H1 (cell line): ENCODE data around the gene USP54. TPM values are rescaled to one million over a fixed set of nuclear protein-coding genes. Genes with fewer than 3 reads are reported as not detected.

ENCODE experiments used
- CTCF ChIA-PET: fragments of 300-600 bp; sonication (Branson Sonifier 250); formaldehyde crosslinking; loops from one replicate; lab custom pipeline; 2021; ENCODE audit not compliant: partially characterized antibody; lab: Charles Lee
- POLR2A ChIA-PET: fragments of 300-600 bp; sonication (Branson Sonifier 250); formaldehyde crosslinking; loops from one replicate; lab custom pipeline; 2021; ENCODE audit warnings: inconsistent platforms; ENCODE audit not compliant: partially characterized antibody; lab: Charles Lee
- DNase-seq, 2 experiments: peaks; one replicate each; pipeline versions ENCODE4 v3.0.0 to v3.0.0-alpha.2; 2010 to 2022; ENCODE audit warnings: low spot score in 2 of 2, low read depth in 1 of 2, mixed read lengths in 1 of 2
- FAIRE-seq: peaks from 2 replicates; lab custom pipeline; 2011; peaks lifted over from hg19 to GRCh38; lab: Jason Lieb, UNC
- H2AFZ ChIP-seq: 2 replicates; pipeline ENCODE4 v1.8.1; 2012; ENCODE audit warnings: low read length, inconsistent platforms
- H2AK5ac ChIP-seq: 2 replicates; pipeline ENCODE4 v1.6.1; 2013; ENCODE audit warnings: low read depth, low read length
- H2BK120ac ChIP-seq: replicated peaks from 2 replicates; pipeline ENCODE3; 2013; ENCODE audit warnings: low read depth, low read length, inconsistent platforms
- H2BK12ac ChIP-seq: 2 replicates; pipeline ENCODE4 v1.6.1; 2013; ENCODE audit warnings: low read depth, low read length
- H2BK15ac ChIP-seq: 2 replicates; pipeline ENCODE4 v1.6.1; 2013; ENCODE audit warnings: low read length
- H2BK20ac ChIP-seq: 2 replicates; pipeline ENCODE4 v1.6.1; 2013; ENCODE audit warnings: low read length
- H2BK5ac ChIP-seq: 2 replicates; pipeline ENCODE4 v1.6.1; 2013; ENCODE audit warnings: low read depth, low read length
- H3K14ac ChIP-seq: 2 replicates; pipeline ENCODE4 v1.6.1; 2013; ENCODE audit warnings: inconsistent platforms; ENCODE audit not compliant: insufficient read length
- H3K18ac ChIP-seq: 2 replicates; pipeline ENCODE4 v1.6.1; 2013; ENCODE audit warnings: low read length; ENCODE audit errors: extremely low read depth
- H3K23ac ChIP-seq: 2 replicates; pipeline ENCODE4 v1.6.1; 2013; ENCODE audit warnings: inconsistent platforms; ENCODE audit not compliant: insufficient read length
- H3K23me2 ChIP-seq: 2 replicates; pipeline ENCODE4 v1.6.1; 2013; ENCODE audit warnings: low read depth, low read length
- H3K27ac ChIP-seq: 2 replicates; pipeline ENCODE4 v1.6.1; 2011; ENCODE audit warnings: low read depth, low read length, inconsistent platforms
- H3K27me3 ChIP-seq, 4 experiments: replicated peaks in 1 of 4; 1 replicate in 1 of 4; 2 replicates in 3 of 4; pipeline versions ENCODE4 v1.6.1 to v1.8.1; 2011 to 2013; ENCODE audit warnings: low read length in 3 of 4, mild to moderate bottlenecking in 3 of 4, inconsistent platforms in 2 of 4, mixed read lengths in 2 of 4, moderate library complexity in 1 of 4; ENCODE audit not compliant: control insufficient read depth in 3 of 4, insufficient read depth in 3 of 4; ENCODE audit errors: extremely low read depth in 1 of 4
- H3K36me3 ChIP-seq, 4 experiments: 2 replicates each; pipeline versions ENCODE4 v1.6.1 to v1.8.1; 2011 to 2013; ENCODE audit warnings: mild to moderate bottlenecking in 4 of 4, low read length in 3 of 4, moderate library complexity in 2 of 4, control low read depth in 1 of 4, inconsistent platforms in 1 of 4; ENCODE audit not compliant: insufficient read depth in 4 of 4, control insufficient read depth in 2 of 4
- H3K4ac ChIP-seq: replicated peaks from 2 replicates; pipeline ENCODE3; 2013; ENCODE audit warnings: low read length, low read depth, mixed read lengths, inconsistent platforms; ENCODE audit not compliant: insufficient read length
- H3K4me1 ChIP-seq, 4 experiments: replicated peaks in 1 of 4; 1 replicate in 1 of 4; 2 replicates in 3 of 4; pipeline versions ENCODE4 v1.6.1 to v1.8.1; 2011 to 2013; ENCODE audit warnings: low read length in 3 of 4, inconsistent platforms in 2 of 4, mixed read lengths in 1 of 4; ENCODE audit not compliant: insufficient read depth in 4 of 4, control insufficient read depth in 3 of 4
- H3K4me2 ChIP-seq, 2 experiments: 2 replicates each; pipeline versions ENCODE4 v1.6.1 to v1.8.1; 2011 to 2013; ENCODE audit warnings: low read depth in 2 of 2, low read length in 2 of 2, control low read depth in 1 of 2, inconsistent platforms in 1 of 2, mild to moderate bottlenecking in 1 of 2; ENCODE audit not compliant: insufficient read depth in 1 of 2
- H3K4me3 ChIP-seq, 4 experiments: fragments of 200-600, 300-600 bp in 1 of 4; sonication (generic), shearing (Covaris generic), sonication (Bioruptor Twin) in 1 of 4; 2 replicates each; pipeline versions ENCODE4 v1.5.1 to v1.8.1; 2011 to 2016; ENCODE audit warnings: low read length in 4 of 4, low read depth in 3 of 4, control low read depth in 2 of 4, inconsistent platforms in 2 of 4, mild to moderate bottlenecking in 2 of 4, mixed read lengths in 1 of 4, moderate library complexity in 1 of 4; ENCODE audit not compliant: insufficient read depth in 2 of 4; ENCODE audit errors: extremely low read depth in 1 of 4
- H3K56ac ChIP-seq: replicated peaks from 2 replicates; pipeline ENCODE3; 2013; ENCODE audit warnings: low read depth, mild to moderate bottlenecking, mixed read lengths, low read length, inconsistent platforms; ENCODE audit not compliant: insufficient read length
- H3K79me1 ChIP-seq: 2 replicates; pipeline ENCODE4 v1.6.1; 2013; ENCODE audit warnings: low read depth, low read length, control low read depth
- H3K79me2 ChIP-seq, 2 experiments: 2 replicates each; pipeline versions ENCODE4 v1.6.1 to v1.8.1; 2012 to 2013; ENCODE audit warnings: low read length in 2 of 2, mild to moderate bottlenecking in 2 of 2, inconsistent platforms in 1 of 2; ENCODE audit not compliant: insufficient read depth in 2 of 2, control insufficient read depth in 1 of 2
- H3K9ac ChIP-seq, 4 experiments: replicated peaks in 1 of 4; 1 replicate in 1 of 4; 2 replicates in 3 of 4; pipeline versions ENCODE4 v1.6.1 to v1.8.1; 2011 to 2013; ENCODE audit warnings: low read depth in 3 of 4, low read length in 3 of 4, control low read depth in 2 of 4, mild to moderate bottlenecking in 2 of 4, moderate library complexity in 2 of 4, inconsistent platforms in 1 of 4; ENCODE audit errors: extremely low read depth in 1 of 4
- H3K9me3 ChIP-seq, 2 experiments: 2 replicates each; pipeline versions ENCODE4 v1.6.1 to v1.8.1; 2012 to 2013; ENCODE audit warnings: mild to moderate bottlenecking in 2 of 2, moderate library complexity in 2 of 2, control low read depth in 1 of 2, inconsistent platforms in 1 of 2, low read depth in 1 of 2, low read length in 1 of 2, mixed read lengths in 1 of 2; ENCODE audit not compliant: insufficient read depth in 2 of 2
- H4K20me1 ChIP-seq, 2 experiments: replicated peaks in 1 of 2; 2 replicates each; pipeline versions ENCODE3 to v1.8.1; 2011 to 2013; ENCODE audit warnings: inconsistent platforms in 2 of 2, low read length in 2 of 2, mild to moderate bottlenecking in 1 of 2; ENCODE audit not compliant: insufficient read depth in 2 of 2, control insufficient read depth in 1 of 2
- H4K5ac ChIP-seq: 2 replicates; pipeline ENCODE4 v1.6.1; 2013; ENCODE audit warnings: low read length, low read depth, mixed read lengths, inconsistent platforms; ENCODE audit not compliant: insufficient read length
- H4K8ac ChIP-seq: 2 replicates; pipeline ENCODE4 v1.8.0; 2013; ENCODE audit warnings: mild to moderate bottlenecking, moderate library complexity, low read length, inconsistent platforms; ENCODE audit not compliant: insufficient read depth; ENCODE audit errors: extremely low read depth
- H4K91ac ChIP-seq: replicated peaks from 2 replicates; pipeline ENCODE3; 2013; ENCODE audit warnings: low read length, mixed read lengths, inconsistent platforms; ENCODE audit not compliant: insufficient read length
- BACH1 ChIP-seq: IDR thresholded peaks from 2 replicates; pipeline ENCODE4 v1.6.1; 2012; ENCODE audit warnings: low read length, improper control_type of control experiment
- BRCA1 ChIP-seq: IDR thresholded peaks from 2 replicates; pipeline ENCODE4 v1.6.1; 2012; ENCODE audit warnings: low read depth, low read length, improper control_type of control experiment
- EGR1 ChIP-seq: IDR thresholded peaks from 2 replicates; pipeline ENCODE4 v1.6.1; 2011; ENCODE audit warnings: low read depth, low read length, borderline replicate concordance
- GABPA ChIP-seq: IDR thresholded peaks from 2 replicates; pipeline ENCODE4 v1.6.1; 2011; ENCODE audit warnings: mild to moderate bottlenecking, low read length, moderate library complexity, borderline replicate concordance; ENCODE audit not compliant: insufficient read depth
- JUN ChIP-seq: IDR thresholded peaks from 2 replicates; pipeline ENCODE4 v1.6.1; 2011; ENCODE audit warnings: low read depth, mild to moderate bottlenecking, improper control_type of control experiment, low read length
- NRF1 ChIP-seq: IDR thresholded peaks from 2 replicates; pipeline ENCODE4 v1.6.1; 2011; ENCODE audit warnings: mild to moderate bottlenecking, low read depth, low read length, improper control_type of control experiment
- PHF8 ChIP-seq: fragments of 200-600 bp; sonication (generic); conservative IDR thresholded peaks from 2 replicates; pipeline ENCODE4 v1.7.1; 2012; ENCODE audit warnings: low read depth, mild to moderate bottlenecking, inconsistent platforms, low read length, moderate library complexity
- RAD21 ChIP-seq, 2 experiments: IDR thresholded peaks in 1 of 2; conservative IDR thresholded peaks in 1 of 2; 2 replicates each; pipeline ENCODE4 v1.6.1; 2011; ENCODE audit warnings: low read depth in 2 of 2, low read length in 2 of 2, improper control_type of control experiment in 1 of 2, inconsistent platforms in 1 of 2, mild to moderate bottlenecking in 1 of 2, moderate library complexity in 1 of 2
- RBBP5 ChIP-seq: IDR thresholded peaks from 2 replicates; pipeline ENCODE4 v1.7.1; 2012; ENCODE audit warnings: low read depth, mild to moderate bottlenecking, inconsistent platforms, low read length, moderate library complexity, borderline replicate concordance
- RFX5 ChIP-seq: IDR thresholded peaks from 2 replicates; pipeline ENCODE4 v1.6.1; 2011; ENCODE audit warnings: low read depth, low read length, improper control_type of control experiment, borderline replicate concordance
- TEAD4 ChIP-seq: IDR thresholded peaks from 2 replicates; pipeline ENCODE4 v1.6.1; 2012; ENCODE audit warnings: low read depth, low read length, inconsistent platforms, mixed read lengths
- WGBS, 2 experiments: shearing (Covaris generic) in 1 of 2; methylation state at CpG; one replicate each; pipeline versions ENCODE4 v1.1.6 to v1.1.7; 2013 to 2015; ENCODE audit warnings: low lambda C conversion rate in 2 of 2, mixed read lengths in 2 of 2, inconsistent platforms in 1 of 2, low coverage in 1 of 2, missing lambda C conversion rate in 1 of 2; ENCODE audit not compliant: insufficient replicate concordance in 2 of 2, insufficient coverage in 1 of 2, insufficient read length in 1 of 2; ENCODE audit errors: extremely low coverage in 1 of 2, missing lambda C conversion rate in 1 of 2; 5-methylcytosine and 5-hydroxymethylcytosine counted together
- polyA plus RNA-seq, 7 experiments: library from polyadenylated mRNA; depleted of rRNA in 3 of 7; stranded (reverse) in 5 of 7; unstranded in 2 of 7; fragments of >200 nt in 5 of 7; fragments of 200-250 nt in 2 of 7; gene quantifications; 1 replicate in 5 of 7; 2 replicates in 1 of 7; 4 replicates in 1 of 7; pipeline versions ENCODE4 v1.2.1 to v1.2.3, GENCODE V29; 2011 to 2013; ENCODE audit warnings: missing spikeins in 2 of 7, mixed read lengths in 2 of 7
- total RNA-seq: library from RNA; stranded (reverse); fragmentation: NEBNext Ultra II Directional; extraction: Animal tissue kit (Norgen Biotek cat#: 25700); gene quantifications from 2 replicates; pipeline ENCODE4 v1.2.1, GENCODE V29; 2021
- TF ChIP-seq, protein P1 (sequence below): IDR thresholded peaks from 2 replicates; pipeline ENCODE4 v1.6.1; 2012; ENCODE audit warnings: inconsistent platforms
- TF ChIP-seq, protein P2 (sequence below): IDR thresholded peaks from 2 replicates; pipeline ENCODE4 v1.6.1; 2011; ENCODE audit warnings: low read depth, mild to moderate bottlenecking, low read length; ENCODE audit not compliant: insufficient read depth

Gene USP54
- total and polyA plus RNA-seq, 2 of the 8 experiments (the other 6 are each of a cell fraction or from before 2014, with no cell fraction given): 46.2 to 65.6 TPM

DNA sequence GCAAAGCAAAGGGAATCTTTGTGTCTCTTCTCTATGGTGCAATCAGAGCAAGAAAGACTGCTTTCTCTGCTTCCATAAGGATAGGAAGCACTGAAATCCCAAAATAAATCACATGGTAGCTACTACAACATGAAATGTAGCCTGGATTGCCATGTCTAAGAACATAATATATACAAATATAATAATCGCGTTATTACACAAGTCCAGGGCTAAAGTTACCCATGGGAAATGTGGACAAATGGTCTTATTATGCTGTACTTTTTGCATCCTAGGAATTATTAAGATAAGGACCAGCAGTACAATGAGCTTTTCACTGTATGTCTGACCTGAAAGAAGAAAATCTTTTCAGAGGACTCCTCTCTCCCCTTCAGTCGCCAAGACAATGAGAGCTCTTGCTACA, 71.8 kb downstream of the USP54 start:
- no peak overlapping the region for H4K5ac ChIP-seq
- no peak for FAIRE-seq
- no peak for TF ChIP-seq EGR1
- no peak for TF ChIP-seq RBBP5
- TF ChIP-seq GABPA: no peak
- TF ChIP-seq PHF8: no peak
- no peak for TF ChIP-seq JUN
- TF ChIP-seq RAD21 (IDR thresholded peaks at IDR 0.05 in 1 of 2, conservative IDR thresholded peaks at IDR 0.05 in 1 of 2; ENCODE audit: low read depth in 2 of 2, low read length in 2 of 2): no peak
- no peak for TF ChIP-seq BACH1
- no peak for TF ChIP-seq BRCA1
- TF ChIP-seq, protein P1, sequence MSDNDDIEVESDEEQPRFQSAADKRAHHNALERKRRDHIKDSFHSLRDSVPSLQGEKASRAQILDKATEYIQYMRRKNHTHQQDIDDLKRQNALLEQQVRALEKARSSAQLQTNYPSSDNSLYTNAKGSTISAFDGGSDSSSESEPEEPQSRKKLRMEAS: no peak
- TF ChIP-seq, protein P2, sequence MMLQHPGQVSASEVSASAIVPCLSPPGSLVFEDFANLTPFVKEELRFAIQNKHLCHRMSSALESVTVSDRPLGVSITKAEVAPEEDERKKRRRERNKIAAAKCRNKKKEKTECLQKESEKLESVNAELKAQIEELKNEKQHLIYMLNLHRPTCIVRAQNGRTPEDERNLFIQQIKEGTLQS: no peak
- TF ChIP-seq RFX5: no peak
- TF ChIP-seq NRF1: no peak
- no peak for TF ChIP-seq TEAD4

More for the DNA sequence above, 71.8 kb downstream of the USP54 start:
- Histone ChIP-seq H3K9me3 (no peaks in the 10 kb centered on the region), H3K27ac (no peak overlapping the region), H2AFZ (no peak overlapping the region), H3K23me2 (no peaks in the 10 kb centered on the region), H3K23ac (no peak overlapping the region), H2BK15ac (no peak overlapping the region), H4K20me1 (no peaks in the 10 kb centered on the region), H2BK20ac (no peak overlapping the region), H2BK5ac (no peak overlapping the region; the same call in 1 of the 2 replicates), H3K56ac (no peak overlapping the region), H3K14ac (no peak overlapping the region), H4K91ac (no peak overlapping the region), H3K18ac (no peak overlapping the region), H3K4me3 (no peak overlapping the region), H3K36me3 (peaks cover 20 to 58% (median 53%) of the 10 kb centered on the region in 4 experiments; a peak in 7 of 8 replicates), H3K79me1 (no peaks in the 10 kb centered on the region), H3K9ac (no peak overlapping the region), H3K27me3 (no peaks in the 10 kb centered on the region), H2AK5ac (no peak overlapping the region), H2BK120ac (no peak overlapping the region), H3K4me1 (no peaks in the 10 kb centered on the region), H4K8ac (no peak overlapping the region), H2BK12ac (no peak overlapping the region), H3K4me2 (no peak overlapping the region), H3K79me2 (no peaks in the 10 kb centered on the region), H3K4ac (no peak overlapping the region)
- ChIA-PET POLR2A (no interaction called here), CTCF (interaction anchor here (1.6 to 2.7 kb wide), 2 partner anchors 10 to 18 kb away, joined by 6 to 17 read pairs; no protein-coding TSS in a partner anchor)
- WGBS, 2 experiments: 92% methylated on average over 3 of the region's 3 CpGs; no CpG with 5 or more reads in 1 of the 2 experiments
- no peak for DNase-seq
